SU-DHL-6 (cell line): ENCODE measurements around the gene RBL2.

Experiments
- H2AFZ ChIP-seq: fragments of 200-600 bp; sonication (generic); 2 replicates; pipeline ENCODE4 v1.6.1; 2014; ENCODE audit warnings: low read depth, mild to moderate bottlenecking, moderate library complexity, mixed read lengths, antibody characterized with exemption, low read length; ENCODE audit not compliant: severe bottlenecking
- H3F3A ChIP-seq: fragments of 200-600 bp; shearing (Covaris generic); 2 replicates; pipeline ENCODE4 v1.6.0; 2016; ENCODE audit warnings: antibody characterized with exemption, mild to moderate bottlenecking; ENCODE audit not compliant: insufficient read depth
- H3K27ac ChIP-seq: fragments of 200-600 bp; sonication (generic); 2 replicates; pipeline ENCODE4 v1.5.1; 2016; ENCODE audit warnings: low read depth, mild to moderate bottlenecking, low read length, moderate library complexity, mixed read lengths
- H3K27me3 ChIP-seq: fragments of 200-600 bp; sonication (generic), shearing (Covaris generic); 2 replicates; pipeline ENCODE4 v1.6.0; 2014; ENCODE audit warnings: mild to moderate bottlenecking, low read length
- H3K36me3 ChIP-seq: fragments of 200-600 bp; sonication (generic); 2 replicates; pipeline ENCODE4 v1.6.1; 2014; ENCODE audit warnings: mild to moderate bottlenecking, low read length, mixed read lengths
- H3K4me2 ChIP-seq: fragments of 300-600, 200-600 bp; shearing (Covaris generic), sonication (generic); 2 replicates; pipeline ENCODE4 v1.6.0; 2014; ENCODE audit warnings: low read length, low read depth, mild to moderate bottlenecking; ENCODE audit not compliant: poor library complexity, severe bottlenecking
- H3K4me3 ChIP-seq: fragments of 200-600 bp; sonication (generic); 2 replicates; pipeline ENCODE4 v1.5.1; 2014; ENCODE audit warnings: antibody characterized with exemption, low read length, mild to moderate bottlenecking, mixed read lengths; ENCODE audit not compliant: insufficient read depth, poor library complexity, severe bottlenecking
- H3K79me2 ChIP-seq: fragments of 200-600 bp; sonication (generic); 2 replicates; pipeline ENCODE4 v1.6.1; 2014; ENCODE audit warnings: mild to moderate bottlenecking, low read length, moderate library complexity; ENCODE audit not compliant: insufficient read depth
- H3K9ac ChIP-seq: fragments of 200-600 bp; sonication (generic); 2 replicates; pipeline ENCODE4 v1.7.0; 2014; ENCODE audit warnings: mild to moderate bottlenecking, low read length
- H3K9me2 ChIP-seq: fragments of 200-600 bp; sonication (generic); replicated peaks from 2 replicates; pipeline ENCODE4 v1.6.1; 2014; ENCODE audit warnings: low read length; ENCODE audit not compliant: insufficient read depth
- H3K9me3 ChIP-seq: fragments of 200-600 bp; sonication (generic); 2 replicates; pipeline ENCODE4 v1.6.1; 2014; ENCODE audit warnings: low read length, mixed read lengths; ENCODE audit not compliant: insufficient read depth
- H4K20me1 ChIP-seq: fragments of 200-600 bp; sonication (generic); 2 replicates; pipeline ENCODE4 v1.6.1; 2014; ENCODE audit warnings: low read depth, mild to moderate bottlenecking, antibody characterized with exemption, low read length, moderate library complexity, mixed read lengths
- CTCF ChIP-seq: fragments of 200-600 bp; sonication (generic); IDR thresholded peaks from one replicate; pipeline ENCODE4 v1.5.1; 2017; ENCODE audit warnings: antibody characterized with exemption, mild to moderate bottlenecking, low read length, moderate library complexity; ENCODE audit not compliant: insufficient read depth, poor library complexity, severe bottlenecking
- EZH2phosphoT487 ChIP-seq: fragments of 200-600 bp; sonication (generic), shearing (Covaris generic); conservative IDR thresholded peaks from 2 replicates; pipeline ENCODE4 v1.6.1; 2018; ENCODE audit warnings: mild to moderate bottlenecking, antibody characterized with exemption, low read length, moderate library complexity, mixed read lengths

Gene RBL2

GRCh38 chr16:53433509-53433908 lies 762 bp upstream of the RBL2 start:
- Histone ChIP-seq H3F3A (no peaks in the 10 kb centered on the region), H3K9ac (peak overlapping the region; percentile 93), H3K4me2 (peak overlapping the region; percentile 96), H3K4me3 (peak overlapping the region; percentile 89), H4K20me1 (peaks cover 16% of the 10 kb centered on the region), H2AFZ (peak overlapping the region; percentile 100), H3K9me2 (no peaks in the 10 kb centered on the region), H3K27me3 (no peaks in the 10 kb centered on the region), H3K27ac (no peak overlapping the region), H3K36me3 (peaks cover 4% of the 10 kb centered on the region; the same call in 1 of the 2 replicates), H3K9me3 (no peaks in the 10 kb centered on the region), H3K79me2 (peaks cover 41% of the 10 kb centered on the region)
- TF ChIP-seq CTCF (no peak), EZH2phosphoT487 (no peak)

GRCh38 chr16:53433930-53434376 lies 318 bp upstream of the RBL2 start:
- Histone ChIP-seq H3F3A (no peaks in the 10 kb centered on the region), H2AFZ (peak overlapping the region; percentile 100), H4K20me1 (peaks cover 16% of the 10 kb centered on the region), H3K36me3 (peaks cover 4% of the 10 kb centered on the region; the same call in 1 of the 2 replicates), H3K79me2 (peaks cover 44% of the 10 kb centered on the region), H3K4me2 (peak overlapping the region; percentile 96), H3K27ac (peak overlapping the region; percentile 78; the same call in 1 of the 2 replicates), H3K9me3 (no peaks in the 10 kb centered on the region), H3K4me3 (peak overlapping the region; percentile 89), H3K27me3 (no peaks in the 10 kb centered on the region), H3K9ac (peak overlapping the region; percentile 93), H3K9me2 (no peaks in the 10 kb centered on the region)
- TF ChIP-seq EZH2phosphoT487 (no peak), CTCF (no peak)

GRCh38 chr16:53435066-53435688 lies 906 bp downstream of the RBL2 start:
- Histone ChIP-seq H3K9ac (peak overlapping the region; percentile 93), H3K4me3 (peak overlapping the region; percentile 89), H3K27ac (peak overlapping the region; percentile 78), H3K36me3 (peaks cover 12% of the 10 kb centered on the region), H3K9me2 (no peaks in the 10 kb centered on the region), H3K9me3 (no peaks in the 10 kb centered on the region), H3K27me3 (no peaks in the 10 kb centered on the region), H2AFZ (peak overlapping the region; percentile 100), H3K4me2 (peak overlapping the region; percentile 96), H4K20me1 (peaks cover 16% of the 10 kb centered on the region), H3F3A (no peaks in the 10 kb centered on the region), H3K79me2 (peaks cover 52% of the 10 kb centered on the region)
- no peak for TF ChIP-seq CTCF
- TF ChIP-seq EZH2phosphoT487, result no peak
